ENCODE measurements around the gene TTC23. TPM values are rescaled to one million over a fixed set of nuclear protein-coding genes. Genes with fewer than 3 reads are reported as not detected.

The TTC23 gene
- total RNA-seq, 2 experiments from 2014 or later = 2.8 to 7.6 TPM

DNA sequence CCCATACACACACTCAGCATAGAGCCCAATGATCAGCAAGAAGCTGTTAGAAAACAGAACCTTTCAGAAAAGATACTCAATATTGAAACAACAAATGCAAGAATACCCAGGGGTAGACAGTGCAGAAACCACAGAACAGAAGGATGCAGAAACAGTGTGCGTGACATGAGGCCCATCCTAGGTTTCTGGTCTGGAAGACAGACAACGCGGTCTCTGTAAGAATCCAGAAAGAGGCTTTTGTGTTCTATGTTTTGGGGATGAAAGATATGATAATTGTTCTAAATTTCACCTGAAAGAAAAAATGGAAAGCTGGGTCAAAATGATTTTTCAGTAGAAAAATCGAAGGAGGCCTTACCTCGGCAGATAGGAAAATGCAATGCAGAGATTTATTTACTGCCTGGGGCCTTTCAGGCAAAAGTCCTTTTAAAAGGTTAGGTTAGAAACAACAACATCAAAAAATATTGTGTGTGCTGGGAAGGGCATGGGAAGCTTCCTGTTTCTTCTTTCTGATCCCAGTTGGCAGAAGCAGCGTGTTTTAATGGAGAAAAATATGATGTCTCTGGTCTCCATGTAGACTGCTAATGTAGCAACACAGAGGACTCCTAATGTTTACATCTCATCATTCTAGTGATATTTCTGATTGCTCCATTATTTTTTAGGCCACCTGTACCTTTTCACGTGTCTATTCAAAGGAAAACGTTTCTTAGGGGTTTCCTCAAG, 127.5 kb downstream of the TTC23 start:
- H3K9me2 ChIP-seq (ENCODE audit: insufficient read depth, low read length) = no peaks in the 10 kb centered on the region
- no peaks in the 10 kb centered on the region for H3K9me3 ChIP-seq (ENCODE audit: low read length)
- H3K79me2 ChIP-seq (ENCODE audit: insufficient read depth, low read depth, low read length) = no peaks in the 10 kb centered on the region
- no peak overlapping the region for H2AFZ ChIP-seq (ENCODE audit: low read length)
- intact Hi-C loops (cut with micrococcal nuclease; ENCODE audit: unreplicated experiment) = no loop called here
- H3K27ac ChIP-seq (ENCODE audit: low read depth, low read length, poor library complexity, severe bottlenecking) = no peak overlapping the region
- H3K4me1 ChIP-seq (ENCODE audit: insufficient read depth, low read length, poor library complexity, severe bottlenecking) = no peaks in the 10 kb centered on the region
- no peak overlapping the region for H3K4me2 ChIP-seq (ENCODE audit: low read length)
- H3K4me3 ChIP-seq (ENCODE audit: low read depth, low read length, poor library complexity, severe bottlenecking) = no peak overlapping the region
- TF ChIP-seq, protein P1, sequence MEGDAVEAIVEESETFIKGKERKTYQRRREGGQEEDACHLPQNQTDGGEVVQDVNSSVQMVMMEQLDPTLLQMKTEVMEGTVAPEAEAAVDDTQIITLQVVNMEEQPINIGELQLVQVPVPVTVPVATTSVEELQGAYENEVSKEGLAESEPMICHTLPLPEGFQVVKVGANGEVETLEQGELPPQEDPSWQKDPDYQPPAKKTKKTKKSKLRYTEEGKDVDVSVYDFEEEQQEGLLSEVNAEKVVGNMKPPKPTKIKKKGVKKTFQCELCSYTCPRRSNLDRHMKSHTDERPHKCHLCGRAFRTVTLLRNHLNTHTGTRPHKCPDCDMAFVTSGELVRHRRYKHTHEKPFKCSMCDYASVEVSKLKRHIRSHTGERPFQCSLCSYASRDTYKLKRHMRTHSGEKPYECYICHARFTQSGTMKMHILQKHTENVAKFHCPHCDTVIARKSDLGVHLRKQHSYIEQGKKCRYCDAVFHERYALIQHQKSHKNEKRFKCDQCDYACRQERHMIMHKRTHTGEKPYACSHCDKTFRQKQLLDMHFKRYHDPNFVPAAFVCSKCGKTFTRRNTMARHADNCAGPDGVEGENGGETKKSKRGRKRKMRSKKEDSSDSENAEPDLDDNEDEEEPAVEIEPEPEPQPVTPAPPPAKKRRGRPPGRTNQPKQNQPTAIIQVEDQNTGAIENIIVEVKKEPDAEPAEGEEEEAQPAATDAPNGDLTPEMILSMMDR (conservative IDR thresholded peaks at IDR 0.05; ENCODE audit: low read length) = no peak
- no peak for TF ChIP-seq EZH2phosphoT487 (IDR thresholded peaks at IDR 0.05; ENCODE audit: borderline replicate concordance, low read depth, low read length)
- no TSS peak for BruUV-seq (replicated peaks)
- H4K20me1 ChIP-seq (ENCODE audit: insufficient read depth, low read length) = no peaks in the 10 kb centered on the region
- POLR2A ChIA-PET = no interaction called here
- H3K36me3 ChIP-seq (ENCODE audit: insufficient read depth, low read length) = no peaks in the 10 kb centered on the region
- no peak for DNase-seq (ENCODE audit: low spot score)
- CTCF ChIA-PET (ENCODE audit: unreplicated experiment) = no interaction called here

DNA sequence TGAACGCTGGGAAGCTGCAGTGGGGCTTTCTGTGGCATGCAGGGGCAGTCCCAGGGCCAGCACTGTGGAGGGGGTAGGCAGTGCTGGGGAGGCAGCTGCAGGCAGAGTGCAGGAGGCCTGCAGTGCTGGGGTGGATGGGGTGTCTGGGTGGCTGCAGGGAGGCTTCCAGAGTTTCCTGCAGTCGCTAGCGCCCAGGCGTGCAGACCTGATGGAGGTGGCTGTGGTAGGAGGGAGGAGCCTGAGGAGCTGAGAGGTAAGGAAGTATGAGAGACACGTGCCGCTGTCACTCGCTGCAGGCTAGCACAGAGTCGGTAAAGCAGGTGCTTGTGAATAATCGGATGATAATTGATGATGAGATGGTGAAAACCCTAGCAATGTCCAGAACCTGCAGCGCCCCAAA, 128.2 kb downstream of the TTC23 start:
- H2AFZ ChIP-seq (ENCODE audit: low read length) = no peak overlapping the region
- intact Hi-C loops (cut with micrococcal nuclease; ENCODE audit: unreplicated experiment) = no loop called here
- no peaks in the 10 kb centered on the region for H3K36me3 ChIP-seq (ENCODE audit: insufficient read depth, low read length)
- ChIA-PET CTCF (ENCODE audit: unreplicated experiment) (no interaction called here), POLR2A (no interaction called here)
- TF ChIP-seq, protein P1 (conservative IDR thresholded peaks at IDR 0.05; ENCODE audit: low read length) = no peak
- no peak for TF ChIP-seq EZH2phosphoT487 (IDR thresholded peaks at IDR 0.05; ENCODE audit: borderline replicate concordance, low read depth, low read length)
- no peak overlapping the region for H3K4me2 ChIP-seq (ENCODE audit: low read length)
- no peak overlapping the region for H3K27ac ChIP-seq (ENCODE audit: low read depth, low read length, poor library complexity, severe bottlenecking)
- no peaks in the 10 kb centered on the region for H3K9me2 ChIP-seq (ENCODE audit: insufficient read depth, low read length)
- no peaks in the 10 kb centered on the region for H3K79me2 ChIP-seq (ENCODE audit: insufficient read depth, low read depth, low read length)
- H4K20me1 ChIP-seq (ENCODE audit: insufficient read depth, low read length) = no peaks in the 10 kb centered on the region
- no TSS peak for BruUV-seq (replicated peaks)
- no peak for DNase-seq (ENCODE audit: low spot score)
- H3K4me3 ChIP-seq (ENCODE audit: low read depth, low read length, poor library complexity, severe bottlenecking) = no peak overlapping the region
- H3K9me3 ChIP-seq (ENCODE audit: low read length) = no peaks in the 10 kb centered on the region
- no peaks in the 10 kb centered on the region for H3K4me1 ChIP-seq (ENCODE audit: insufficient read depth, low read length, poor library complexity, severe bottlenecking)

DNA sequence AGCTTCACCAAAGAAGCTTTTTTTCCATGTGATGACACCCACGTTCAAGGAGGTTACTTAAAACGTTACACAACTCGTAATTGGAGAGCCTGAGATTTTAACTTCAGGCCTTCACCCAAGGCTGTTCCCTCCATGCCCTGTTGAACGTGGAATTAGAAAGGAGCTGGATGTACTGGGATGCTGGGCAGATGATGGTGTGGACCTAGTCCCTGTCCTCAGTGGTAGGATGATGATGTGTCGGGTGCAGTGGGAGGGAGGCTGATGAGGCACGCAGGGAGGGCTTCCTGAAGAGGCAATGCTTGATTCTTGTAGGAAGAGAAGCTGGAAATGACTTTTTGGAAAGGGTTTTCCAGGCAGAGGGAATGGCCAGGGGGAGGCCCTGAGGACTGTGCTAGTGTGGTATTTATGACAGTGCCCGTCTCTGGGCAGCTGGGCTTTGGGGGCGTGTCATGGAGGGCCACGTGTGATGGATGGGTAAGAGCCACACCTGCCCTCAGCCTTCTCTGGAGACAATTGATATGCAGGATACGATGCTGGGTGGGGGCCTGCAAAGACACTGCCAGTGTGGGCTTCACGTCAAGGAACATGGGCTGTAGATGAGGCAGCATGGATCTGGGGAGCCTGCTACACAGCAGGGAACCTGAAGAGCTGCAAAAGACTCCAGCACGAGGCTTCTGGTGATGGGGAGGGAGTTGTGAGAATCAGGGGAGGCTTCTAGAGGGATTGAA, 129.2 kb downstream of the TTC23 start:
- ChIA-PET CTCF (ENCODE audit: unreplicated experiment) (interaction anchor here (0.6 kb wide), 1 partner anchor 47 kb away, joined by 3 read pairs; no protein-coding TSS in a partner anchor), POLR2A (interaction anchor here (0.6 kb wide), 1 partner anchor 450 kb away, joined by 3 read pairs; no protein-coding TSS in a partner anchor)
- H3K9me3 ChIP-seq (ENCODE audit: low read length) = no peaks in the 10 kb centered on the region
- H4K20me1 ChIP-seq (ENCODE audit: insufficient read depth, low read length) = no peaks in the 10 kb centered on the region
- no TSS peak for BruUV-seq (replicated peaks)
- TF ChIP-seq, protein P1 (conservative IDR thresholded peaks at IDR 0.05; ENCODE audit: low read length) = no peak
- no peak for TF ChIP-seq EZH2phosphoT487 (IDR thresholded peaks at IDR 0.05; ENCODE audit: borderline replicate concordance, low read depth, low read length)
- intact Hi-C loops (cut with micrococcal nuclease; ENCODE audit: unreplicated experiment) = no loop called here
- no peak overlapping the region for H3K4me2 ChIP-seq (ENCODE audit: low read length)
- H3K36me3 ChIP-seq (ENCODE audit: insufficient read depth, low read length) = no peaks in the 10 kb centered on the region
- H3K4me1 ChIP-seq (ENCODE audit: insufficient read depth, low read length, poor library complexity, severe bottlenecking) = no peaks in the 10 kb centered on the region
- no peak overlapping the region for H3K27ac ChIP-seq (ENCODE audit: low read depth, low read length, poor library complexity, severe bottlenecking)
- no peak overlapping the region for H2AFZ ChIP-seq (ENCODE audit: low read length)
- H3K9me2 ChIP-seq (ENCODE audit: insufficient read depth, low read length) = no peaks in the 10 kb centered on the region
- no peaks in the 10 kb centered on the region for H3K79me2 ChIP-seq (ENCODE audit: insufficient read depth, low read depth, low read length)
- DNase-seq (ENCODE audit: low spot score) = no peak
- H3K4me3 ChIP-seq (ENCODE audit: low read depth, low read length, poor library complexity, severe bottlenecking) = no peak overlapping the region
